LNCaP clone FGC (cell line): ENCODE data around the gene ANKRD31.

Experiments
- DNase-seq: peaks from one replicate; pipeline ENCODE4 v3.0.0-alpha.2; 2011; ENCODE audit warnings: low read depth
- H3K4me3 ChIP-seq: 2 replicates; pipeline ENCODE4 v1.5.1; 2011; ENCODE audit warnings: mild to moderate bottlenecking, low read depth, low read length, control low read depth
- CTCF ChIP-seq: IDR thresholded peaks from 2 replicates; pipeline ENCODE4 v1.5.1; 2012; ENCODE audit warnings: mild to moderate bottlenecking; ENCODE audit not compliant: control insufficient read depth, insufficient read depth; ENCODE audit errors: extremely low read depth

Gene ANKRD31

GRCh38 chr5:75200776-75201175, 35.9 kb downstream of the ANKRD31 start:
- no peak for TF ChIP-seq CTCF
- DNase-seq = no peak
- no peak overlapping the region for H3K4me3 ChIP-seq

GRCh38 chr5:75199946-75200345, 36.7 kb downstream of the ANKRD31 start:
- TF ChIP-seq CTCF = no peak
- H3K4me3 ChIP-seq = no peak overlapping the region
- DNase-seq = no peak

GRCh38 chr5:75199071-75199470, 37.6 kb downstream of the ANKRD31 start:
- no peak overlapping the region for H3K4me3 ChIP-seq
- DNase-seq = no peak
- no peak for TF ChIP-seq CTCF

GRCh38 chr5:75197745-75198144, 38.9 kb downstream of the ANKRD31 start:
- no peak for DNase-seq
- no peak for TF ChIP-seq CTCF
- H3K4me3 ChIP-seq = no peak overlapping the region

- DNase-seq = no peak
- no peak for TF ChIP-seq CTCF
- no peak overlapping the region for H3K4me3 ChIP-seq
Measured at GRCh38 chr5:75192804-75193203, 43.9 kb downstream of the ANKRD31 start.

- TF ChIP-seq CTCF = no peak
- no peak overlapping the region for H3K4me3 ChIP-seq
- DNase-seq = no peak
Measured at GRCh38 chr5:75192264-75192663, 44.4 kb downstream of the ANKRD31 start.

GRCh38 chr5:75190227-75190626, 46.5 kb downstream of the ANKRD31 start:
- no peak for DNase-seq
- H3K4me3 ChIP-seq = no peak overlapping the region
- TF ChIP-seq CTCF = no peak
